ENCODE measurements around the gene CLCNKA. TPM values are rescaled to one million over a fixed set of nuclear protein-coding genes. Genes with fewer than 3 reads are reported as not detected.
"Not testable (repeated sequence)": the region's sequence is repeated elsewhere in the genome, so short reads cannot be mapped to it uniquely, and the experiment has no call there.

CLCNKA gene
- total RNA-seq, 1 donor from 2014 or later, result not detected

DNA sequence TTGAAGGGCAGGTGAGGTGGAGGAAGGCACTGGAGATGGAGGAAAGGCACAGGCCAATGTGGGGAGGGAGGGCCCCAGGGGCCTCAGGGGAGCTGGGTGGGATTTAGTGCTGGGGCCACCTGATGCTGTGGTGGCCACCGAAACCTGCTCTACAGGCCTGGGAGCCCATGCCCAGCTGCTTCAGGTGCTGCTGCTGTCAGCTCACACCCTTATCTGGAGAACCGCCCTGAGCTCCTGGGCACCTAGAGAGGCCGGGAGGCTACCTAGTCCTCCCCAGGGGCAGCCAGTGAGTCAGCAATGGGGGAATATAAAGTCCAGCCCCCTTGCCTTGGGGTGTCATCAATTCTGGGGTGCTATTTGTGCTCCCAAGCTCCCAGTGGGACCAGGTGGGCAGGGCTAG, 39.4 kb downstream of the CLCNKA start:
- Histone ChIP-seq H3K27me3 (ENCODE audit: control insufficient read depth, insufficient read depth, low read length) (peaks cover 20% of the 10 kb centered on the region), H3K4me3 (ENCODE audit: low read depth, low read length) (no peak overlapping the region), H3K36me3 (ENCODE audit: control insufficient read depth, insufficient read depth, low read length) (no peaks in the 10 kb centered on the region)
- DNase-seq (ENCODE audit: low read depth), result no peak
- TF ChIP-seq, protein P1, sequence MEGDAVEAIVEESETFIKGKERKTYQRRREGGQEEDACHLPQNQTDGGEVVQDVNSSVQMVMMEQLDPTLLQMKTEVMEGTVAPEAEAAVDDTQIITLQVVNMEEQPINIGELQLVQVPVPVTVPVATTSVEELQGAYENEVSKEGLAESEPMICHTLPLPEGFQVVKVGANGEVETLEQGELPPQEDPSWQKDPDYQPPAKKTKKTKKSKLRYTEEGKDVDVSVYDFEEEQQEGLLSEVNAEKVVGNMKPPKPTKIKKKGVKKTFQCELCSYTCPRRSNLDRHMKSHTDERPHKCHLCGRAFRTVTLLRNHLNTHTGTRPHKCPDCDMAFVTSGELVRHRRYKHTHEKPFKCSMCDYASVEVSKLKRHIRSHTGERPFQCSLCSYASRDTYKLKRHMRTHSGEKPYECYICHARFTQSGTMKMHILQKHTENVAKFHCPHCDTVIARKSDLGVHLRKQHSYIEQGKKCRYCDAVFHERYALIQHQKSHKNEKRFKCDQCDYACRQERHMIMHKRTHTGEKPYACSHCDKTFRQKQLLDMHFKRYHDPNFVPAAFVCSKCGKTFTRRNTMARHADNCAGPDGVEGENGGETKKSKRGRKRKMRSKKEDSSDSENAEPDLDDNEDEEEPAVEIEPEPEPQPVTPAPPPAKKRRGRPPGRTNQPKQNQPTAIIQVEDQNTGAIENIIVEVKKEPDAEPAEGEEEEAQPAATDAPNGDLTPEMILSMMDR (IDR thresholded peaks at IDR 0.05; ENCODE audit: insufficient read depth, low read length, poor library complexity, severe bottlenecking), result no peak

DNA sequence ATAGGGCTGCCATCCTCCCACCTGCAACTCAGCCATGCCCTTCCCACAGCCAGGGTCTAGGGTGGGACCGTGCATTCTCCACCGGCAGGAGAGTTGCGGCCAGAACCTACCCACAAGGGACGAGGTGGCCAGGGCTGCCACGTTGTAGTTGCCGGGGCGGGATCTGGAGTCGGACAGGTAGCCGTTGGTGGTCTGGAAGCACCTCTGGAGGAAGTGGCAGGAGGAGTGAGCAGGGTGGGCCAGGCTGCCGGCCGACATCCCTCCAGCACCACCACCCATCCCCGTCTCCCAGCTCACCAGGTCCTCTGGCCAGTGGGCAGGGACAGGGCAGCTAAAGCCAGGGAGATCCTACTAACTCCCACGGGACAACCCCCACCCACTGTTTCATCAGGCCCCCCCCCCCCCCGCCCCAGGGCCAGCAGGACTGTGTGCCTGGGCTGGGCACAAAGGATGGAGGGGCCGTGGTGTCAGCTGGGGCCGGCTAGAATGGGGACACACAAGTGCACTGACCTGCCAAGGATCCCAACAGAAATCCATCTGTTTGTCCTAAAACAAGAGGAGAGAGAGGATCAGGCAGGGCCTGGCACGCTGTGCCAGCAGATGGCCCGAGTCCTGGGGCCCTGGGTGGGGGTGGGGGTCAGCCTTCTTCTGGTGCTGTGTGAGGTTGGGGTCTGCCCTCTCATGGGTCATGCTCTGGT, 40.3 kb downstream of the CLCNKA start:
- not testable (repeated sequence) for H3K4me3 ChIP-seq (ENCODE audit: low read depth, low read length); H3K36me3 ChIP-seq (ENCODE audit: control insufficient read depth, insufficient read depth, low read length); DNase-seq (ENCODE audit: low read depth)
- peaks cover 19% of the 10 kb centered on the region for H3K27me3 ChIP-seq (ENCODE audit: control insufficient read depth, insufficient read depth, low read length)

DNA sequence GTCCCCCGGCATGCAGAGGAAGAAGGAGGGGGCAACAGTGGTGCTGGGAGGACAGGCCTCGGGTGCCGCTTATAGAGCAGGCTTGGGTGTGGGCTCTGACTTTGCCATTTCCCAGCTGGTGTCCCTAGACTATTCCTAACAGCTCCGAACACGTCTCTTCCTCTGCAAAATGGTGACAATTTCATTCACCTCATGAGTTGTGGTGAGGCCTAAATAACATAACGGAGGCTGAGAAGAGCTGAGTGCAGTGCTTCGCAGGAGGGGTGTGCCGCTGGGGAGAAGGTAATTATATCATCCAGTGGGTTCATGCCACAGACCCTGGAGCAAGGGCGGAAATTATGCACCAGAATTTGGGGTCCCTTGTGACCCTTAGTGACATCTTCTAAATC, 40.8 kb downstream of the CLCNKA start:
- H3K27me3 ChIP-seq (ENCODE audit: control insufficient read depth, insufficient read depth, low read length), result peaks cover 15% of the 10 kb centered on the region
- H3K4me3 ChIP-seq (ENCODE audit: low read depth, low read length); H3K36me3 ChIP-seq (ENCODE audit: control insufficient read depth, insufficient read depth, low read length); DNase-seq (ENCODE audit: low read depth): not testable (repeated sequence)

DNA sequence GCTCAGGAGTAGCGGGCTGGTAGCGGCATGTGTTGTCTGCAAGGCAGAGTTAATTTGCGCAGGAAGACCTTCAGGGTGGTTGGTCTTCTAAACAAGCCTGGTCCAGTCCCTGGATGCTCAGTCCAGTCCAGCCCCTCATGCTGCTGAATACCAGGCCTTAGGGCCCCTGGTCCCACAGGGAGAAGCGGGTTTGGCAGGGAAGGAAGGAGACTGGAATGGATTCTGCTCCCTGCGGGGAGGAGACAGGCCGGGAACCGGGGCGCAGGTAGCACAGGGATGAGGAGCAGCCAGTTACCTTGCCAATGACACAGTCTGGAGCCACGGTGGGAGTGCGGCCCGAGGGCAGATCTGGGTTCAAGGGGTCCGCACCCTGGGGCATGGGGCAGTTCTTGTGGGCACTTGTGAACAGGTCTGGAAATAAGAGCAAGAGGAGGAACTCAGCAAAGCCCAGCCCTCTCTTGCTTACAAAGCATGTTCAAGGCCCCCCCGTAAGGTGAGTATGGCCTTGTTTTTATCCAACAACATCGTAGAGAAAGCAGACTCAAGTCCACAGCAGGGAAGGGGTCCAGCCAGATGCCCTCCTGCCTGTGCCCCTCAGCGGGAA, 41.5 kb downstream of the CLCNKA start:
- Histone ChIP-seq H3K36me3 (ENCODE audit: control insufficient read depth, insufficient read depth, low read length) (no peaks in the 10 kb centered on the region), H3K27me3 (ENCODE audit: control insufficient read depth, insufficient read depth, low read length) (peaks cover 15% of the 10 kb centered on the region), H3K4me3 (ENCODE audit: low read depth, low read length) (no peak overlapping the region)
- DNase-seq (ENCODE audit: low read depth), result no peak
- TF ChIP-seq, protein P1 (IDR thresholded peaks at IDR 0.05; ENCODE audit: insufficient read depth, low read length, poor library complexity, severe bottlenecking), result no peak

DNA sequence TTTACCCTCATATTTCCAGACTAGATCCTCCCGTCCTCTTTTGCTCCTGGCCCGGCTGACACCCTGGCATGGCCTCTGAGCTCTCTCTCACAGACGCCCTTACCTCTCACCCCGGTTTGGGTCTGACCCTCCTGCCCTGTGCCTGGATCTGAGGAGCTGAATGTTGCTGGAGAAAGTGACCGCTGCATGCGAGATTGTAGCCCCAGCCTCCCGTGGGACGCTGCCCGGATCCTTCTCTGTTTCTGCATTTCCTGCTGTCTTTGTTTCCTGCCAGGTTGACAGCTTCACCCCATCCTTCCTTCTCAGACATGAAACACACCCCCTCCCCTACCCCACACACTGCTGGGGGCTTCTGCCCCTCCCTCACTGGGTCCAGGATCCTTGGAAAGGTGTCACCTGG, 42.1 kb downstream of the CLCNKA start:
- no peak for DNase-seq (ENCODE audit: low read depth)
- H3K27me3 ChIP-seq (ENCODE audit: control insufficient read depth, insufficient read depth, low read length), result peaks cover 13% of the 10 kb centered on the region
- TF ChIP-seq, protein P1 (IDR thresholded peaks at IDR 0.05; ENCODE audit: insufficient read depth, low read length, poor library complexity, severe bottlenecking), result no peak
- no peaks in the 10 kb centered on the region for H3K36me3 ChIP-seq (ENCODE audit: control insufficient read depth, insufficient read depth, low read length)
- H3K4me3 ChIP-seq (ENCODE audit: low read depth, low read length), result no peak overlapping the region

DNA sequence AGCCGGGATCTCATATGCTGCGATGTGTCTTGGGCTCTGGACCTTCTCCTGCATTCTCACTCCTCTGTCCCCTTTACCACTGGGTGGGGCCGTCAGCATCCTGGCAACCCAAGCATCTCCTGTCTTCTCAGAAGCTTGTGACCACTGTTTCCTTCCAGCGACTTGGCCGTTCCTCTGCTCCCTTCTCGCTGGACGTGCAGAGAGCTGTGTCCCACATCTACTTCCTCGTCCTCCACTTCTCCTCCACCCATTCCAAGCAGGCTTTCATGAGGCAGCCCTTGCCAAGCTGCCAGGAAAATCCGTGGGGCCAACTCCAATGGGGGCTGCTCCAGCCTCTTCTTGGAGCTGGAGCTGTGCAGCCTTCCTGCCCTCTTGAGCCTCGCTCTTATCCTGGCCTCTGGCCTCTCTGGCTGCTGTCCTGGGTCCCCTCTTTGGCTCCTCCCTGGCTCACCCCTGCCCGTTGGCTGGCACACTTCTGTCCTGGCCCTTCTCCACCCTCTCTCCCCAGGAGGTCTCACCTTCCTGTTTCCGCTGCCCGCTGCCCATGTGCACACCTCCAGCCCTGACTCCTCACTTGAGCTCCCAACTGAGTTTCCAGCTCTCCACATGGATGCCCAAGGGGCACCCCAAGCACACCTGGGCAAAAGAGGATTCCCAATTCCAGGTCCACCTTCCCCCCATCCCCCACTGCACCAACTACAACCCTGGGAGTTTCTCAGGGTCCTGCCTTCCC, 42.9 kb downstream of the CLCNKA start:
- Histone ChIP-seq H3K36me3 (ENCODE audit: control insufficient read depth, insufficient read depth, low read length) (no peaks in the 10 kb centered on the region), H3K27me3 (ENCODE audit: control insufficient read depth, insufficient read depth, low read length) (peaks cover 13% of the 10 kb centered on the region), H3K4me3 (ENCODE audit: low read depth, low read length) (no peak overlapping the region)
- no peak for DNase-seq (ENCODE audit: low read depth)
- TF ChIP-seq, protein P1 (IDR thresholded peaks at IDR 0.05; ENCODE audit: insufficient read depth, low read length, poor library complexity, severe bottlenecking), result no peak
